A673 (cell line): ENCODE data around the gene CHCHD6. TPM values are rescaled to one million over a fixed set of nuclear protein-coding genes. Genes with fewer than 3 reads are reported as not detected.

Source experiments
- BruUV-seq: library from RNA; stranded (reverse); fragments of 400-500 nt; replicated peaks from 2 replicates; lab custom pipeline; 2021; lab: Mats Ljungman, UMichigan
- CTCF ChIA-PET: fragments of 300-600 bp; sonication (Branson Sonifier 250); formaldehyde crosslinking; loops from one replicate; lab custom pipeline; 2022; ENCODE audit warnings: antibody characterized with exemption; lab: Charles Lee
- POLR2A ChIA-PET: fragments of 300-600 bp; sonication (Branson Sonifier 250); formaldehyde crosslinking; loops from one replicate; lab custom pipeline; 2022; ENCODE audit warnings: antibody characterized with exemption; ENCODE audit not compliant: low non-redundant PET; lab: Charles Lee
- DNase-seq: peaks from one replicate; pipeline ENCODE4 v3.0.0-alpha.2; 2015; ENCODE audit warnings: low spot score
- H3K27ac ChIP-seq: fragments of 200-600 bp; sonication (generic); 2 replicates; pipeline ENCODE4 v1.5.1; 2016; ENCODE audit warnings: mixed run types, low read depth, mild to moderate bottlenecking, mixed read lengths, antibody characterized with exemption, low read length; ENCODE audit not compliant: poor library complexity, severe bottlenecking
- H3K27me3 ChIP-seq: fragments of 200-600 bp; sonication (generic); replicated peaks from 2 replicates; pipeline ENCODE4 v1.6.1; 2017; ENCODE audit warnings: mixed run types, low read depth, mild to moderate bottlenecking, mixed read lengths, antibody characterized with exemption, low read length; ENCODE audit not compliant: insufficient read depth, poor library complexity
- H3K36me3 ChIP-seq: fragments of 200-600 bp; sonication (generic); 2 replicates; pipeline ENCODE4 v1.6.1; 2016; ENCODE audit warnings: mixed run types, mild to moderate bottlenecking, mixed read lengths, antibody characterized with exemption, low read length; ENCODE audit not compliant: insufficient read depth, poor library complexity, severe bottlenecking
- H3K4me1 ChIP-seq: fragments of 200-600 bp; sonication (generic); 2 replicates; pipeline ENCODE4 v1.6.1; 2017; ENCODE audit warnings: mixed run types, mild to moderate bottlenecking, mixed read lengths, antibody characterized with exemption, low read length; ENCODE audit not compliant: insufficient read depth, poor library complexity, severe bottlenecking
- H3K4me3 ChIP-seq: fragments of 200-600 bp; sonication (generic); 2 replicates; pipeline ENCODE4 v1.5.1; 2016; ENCODE audit warnings: low read depth, mixed run types, mild to moderate bottlenecking, mixed read lengths, low read length; ENCODE audit not compliant: poor library complexity, severe bottlenecking
- H3K9me3 ChIP-seq: fragments of 200-600 bp; sonication (generic); 2 replicates; pipeline ENCODE4 v1.6.1; 2016; ENCODE audit warnings: mixed run types, low read depth, mild to moderate bottlenecking, mixed read lengths, antibody characterized with exemption, low read length; ENCODE audit not compliant: poor library complexity, severe bottlenecking
- CTCF ChIP-seq: fragments of 300-800, 200-600 bp; sonication (generic); conservative IDR thresholded peaks from 2 replicates; pipeline ENCODE4 v1.5.1; 2017; ENCODE audit warnings: low read depth, mild to moderate bottlenecking, antibody characterized with exemption, low read length, moderate library complexity, mixed read lengths
- EZH2 ChIP-seq: fragments of 200-600 bp; sonication (generic); IDR thresholded peaks from 2 replicates; pipeline ENCODE4 v1.6.1; 2017; ENCODE audit warnings: borderline replicate concordance, low read depth, mild to moderate bottlenecking, mixed read lengths, antibody characterized with exemption, low read length; ENCODE audit not compliant: poor library complexity, severe bottlenecking
- intact Hi-C: fragments of 100-400 bp; cut with micrococcal nuclease; formaldehyde crosslinking; loops from one replicate; pipeline ENCODE4 v1.10.0; 2022; ENCODE audit not compliant: unreplicated experiment
- total RNA-seq: library from RNA; stranded (reverse); gene quantifications from 2 replicates; pipeline ENCODE4 v1.2.3, GENCODE V29; 2021

The CHCHD6 gene
- total RNA-seq, 1 experiment from 2014 or later = 23.3 TPM

- no peak for TF ChIP-seq EZH2
- TF ChIP-seq CTCF = no peak
- H3K27ac ChIP-seq = no peak overlapping the region
- no peak for DNase-seq
- CTCF ChIA-PET = no interaction called here
- H3K36me3 ChIP-seq = no peaks in the 10 kb centered on the region
- intact Hi-C loops = no loop called here
- H3K9me3 ChIP-seq = no peaks in the 10 kb centered on the region
- H3K27me3 ChIP-seq = no peaks in the 10 kb centered on the region
- POLR2A ChIA-PET = no interaction called here
- no peak overlapping the region for H3K4me3 ChIP-seq
- BruUV-seq = no TSS peak
- H3K4me1 ChIP-seq = no peaks in the 10 kb centered on the region
Measured at GRCh38 chr3:126835472-126836219, 131.6 kb downstream of the CHCHD6 start.

- intact Hi-C loops = no loop called here
- POLR2A ChIA-PET = no interaction called here
- BruUV-seq = no TSS peak
Measured at GRCh38 chr3:126836220-126836860, 132.3 kb downstream of the CHCHD6 start.

GRCh38 chr3:126837773-126838172 lies 133.7 kb downstream of the CHCHD6 start:
- intact Hi-C loops = no loop called here
- no peaks in the 10 kb centered on the region for H3K27me3 ChIP-seq
- BruUV-seq = no TSS peak
- POLR2A ChIA-PET = no interaction called here
- no peaks in the 10 kb centered on the region for H3K9me3 ChIP-seq
- H3K27ac ChIP-seq = no peak overlapping the region
- CTCF ChIA-PET = interaction anchor here (0.5 kb wide), 1 partner anchor 417 kb away, joined by 3 read pairs; no protein-coding TSS in a partner anchor
- no peaks in the 10 kb centered on the region for H3K36me3 ChIP-seq
- DNase-seq = no peak
- H3K4me1 ChIP-seq = no peaks in the 10 kb centered on the region
- TF ChIP-seq EZH2 = no peak
- no peak for TF ChIP-seq CTCF
- no peak overlapping the region for H3K4me3 ChIP-seq

More at GRCh38 chr3:126836220-126836860, 132.3 kb downstream of the CHCHD6 start:
- TF ChIP-seq EZH2 = no peak
- no peak for TF ChIP-seq CTCF
- no peak overlapping the region for H3K4me3 ChIP-seq
- H3K9me3 ChIP-seq = no peaks in the 10 kb centered on the region
- no peaks in the 10 kb centered on the region for H3K36me3 ChIP-seq
- H3K4me1 ChIP-seq = no peaks in the 10 kb centered on the region
- CTCF ChIA-PET = no interaction called here
- H3K27me3 ChIP-seq = no peaks in the 10 kb centered on the region
- DNase-seq = no peak
- H3K27ac ChIP-seq = no peak overlapping the region
